Pancreas (tissue), 10 donors: ENCODE measurements around the gene PRDM4. TPM values are rescaled to one million over a fixed set of nuclear protein-coding genes. Genes with fewer than 3 reads are reported as not detected.

Experiments
- ATAC-seq, 4 donors: fragments of 200-7000 bp; cut with Tn5 transposase; one replicate each; pipeline versions ENCODE4 v1.8.0 to v1.9.1; 2020; ENCODE audit warnings: mild to moderate bottlenecking in 4 of 4, moderate library complexity in 4 of 4
- DNase-seq, 6 donors: peaks; one replicate each; pipeline ENCODE4 v3.0.0-alpha.2; 2020
- FAIRE-seq: peaks from 2 replicates; lab custom pipeline; 2012; peaks lifted over from hg19 to GRCh38; lab: Jason Lieb, UNC
- H3K27ac ChIP-seq, 4 donors: fragments of 200-600 bp; sonication (generic); 1 replicate in 3 of 4; 2 replicates in 1 of 4; pipeline versions ENCODE4 v1.5.0 to v1.8.0; 2020
- H3K27me3 ChIP-seq, 4 donors: fragments of 200-600 bp; one replicate each; pipeline ENCODE4 v1.8.0; 2021
- H3K36me3 ChIP-seq, 3 donors: fragments of 200-600 bp; sonication (generic) in 1 of 3; one replicate each; pipeline versions ENCODE4 v1.5.0 to v1.8.0; 2020 to 2021
- H3K4me1 ChIP-seq, 3 donors: fragments of 200-600 bp; one replicate each; pipeline ENCODE4 v1.8.0; 2021
- H3K4me3 ChIP-seq, 4 donors: fragments of 200-600 bp; sonication (generic) in 2 of 4; one replicate each; pipeline versions ENCODE4 v1.5.0 to v1.8.0; 2020 to 2021
- H3K9me3 ChIP-seq, 4 donors: fragments of 200-600 bp; one replicate each; pipeline ENCODE4 v1.8.0; 2021
- WGBS, 2 donors: extraction: QIAGEN DNeasy Blood & Tissue Kit; methylation state at CpG; one replicate each; pipeline ENCODE4 v1.1.7; 2013; 5-methylcytosine and 5-hydroxymethylcytosine counted together
- intact Hi-C, 3 donors: fragments of 100-400 bp; cut with DNase I; formaldehyde crosslinking; loops; one replicate each; pipeline versions ENCODE4 v1.11.1 to v1.14.2; 2022
- polyA plus RNA-seq, 2 donors: library from polyadenylated mRNA; stranded (reverse); fragments of 200-250 nt; gene quantifications; one replicate each; pipeline ENCODE4 v1.2.3, GENCODE V29; 2013
- total RNA-seq, 6 donors: library from RNA; stranded (reverse); fragmentation: NEBNext Ultra II Directional in 4 of 6; extraction: Animal tissue kit (Norgen Biotek cat#: 25700) in 4 of 6; gene quantifications; one replicate each; pipeline versions ENCODE4 v1.2.1 to v1.2.4, GENCODE V29; 2021 to 2023
- TF ChIP-seq, protein P1 (sequence below), 4 donors: fragments of 200-600 bp; sonication (generic) in 3 of 4; IDR thresholded peaks; one replicate each; pipeline versions ENCODE4 v1.5.0 to v1.8.0; 2021; ENCODE audit warnings: antibody characterized with exemption in 4 of 4
- donor health status: healthy with polysubstance abuse.
- donor health status: DM: no; HTN: no; CAD: no; lungs with moderate emphysema.
- donor health status: DM: no; HTN: no; CAD: no.
- donor health status: control.
- donor health status: control.
- donor health status: Bipolar disorder and iron deficiency.
- donor health status: DM: yes; HTN: yes; CAD: no.
- donor health status: DM: no; HTN: no; CAD: no.
- donor health status: DM: no; HTN: no; CAD: no.
- donor health status: DM: yes; HTN: yes; CAD: no.

Gene PRDM4
- total and polyA plus RNA-seq, 8 donors: 7.0 to 17.8 (median 11.2) TPM

DNA sequence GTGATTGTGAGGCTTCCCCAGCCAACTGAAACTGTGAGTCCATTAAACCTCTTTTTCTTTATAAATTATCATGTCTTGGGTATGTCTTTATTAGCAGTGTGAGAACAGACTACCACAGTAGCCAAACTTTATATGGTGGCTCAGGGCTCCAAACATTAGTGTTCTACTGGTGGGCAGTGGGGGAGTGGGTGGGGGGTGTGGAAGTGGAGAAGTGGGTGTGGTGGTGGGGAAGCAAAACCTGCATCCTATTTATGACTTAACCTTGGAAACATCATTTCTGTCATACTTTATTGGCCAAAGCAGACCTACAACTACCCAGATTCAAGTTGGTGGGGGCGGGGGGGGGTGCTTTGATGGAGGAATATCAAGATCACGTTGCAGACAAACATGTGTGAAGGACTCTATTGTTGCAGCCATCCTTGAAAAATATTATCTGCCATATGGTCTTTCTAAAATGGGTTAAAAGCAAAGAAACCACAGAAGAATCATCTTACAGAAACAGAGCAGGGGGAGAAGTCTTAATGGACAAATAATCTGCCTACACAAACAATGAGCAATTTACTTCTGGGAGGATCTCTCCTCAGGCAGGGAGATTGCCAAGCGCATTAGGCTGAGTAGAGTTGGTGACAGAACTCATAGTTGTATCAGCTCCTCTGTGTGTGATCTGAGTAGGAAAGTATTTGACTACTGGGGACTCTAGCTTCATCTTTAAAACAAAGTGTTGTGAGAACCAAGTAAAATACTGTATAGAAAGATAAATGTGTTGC, 76.7 kb downstream of the PRDM4 start:
- H3K27me3 ChIP-seq: no peaks in the 10 kb centered on the region
- H3K4me1 ChIP-seq: peaks cover 0 to 8% (median 0%) of the 10 kb centered on the region in 3 donors
- H3K27ac ChIP-seq: no peak overlapping the region
- peak overlapping the region in 2 of 4 donors; percentile 80 to 87 for H3K4me3 ChIP-seq
- DNase-seq (no peak), FAIRE-seq (no peak), ATAC-seq (no peak)
- TF ChIP-seq, protein P1, sequence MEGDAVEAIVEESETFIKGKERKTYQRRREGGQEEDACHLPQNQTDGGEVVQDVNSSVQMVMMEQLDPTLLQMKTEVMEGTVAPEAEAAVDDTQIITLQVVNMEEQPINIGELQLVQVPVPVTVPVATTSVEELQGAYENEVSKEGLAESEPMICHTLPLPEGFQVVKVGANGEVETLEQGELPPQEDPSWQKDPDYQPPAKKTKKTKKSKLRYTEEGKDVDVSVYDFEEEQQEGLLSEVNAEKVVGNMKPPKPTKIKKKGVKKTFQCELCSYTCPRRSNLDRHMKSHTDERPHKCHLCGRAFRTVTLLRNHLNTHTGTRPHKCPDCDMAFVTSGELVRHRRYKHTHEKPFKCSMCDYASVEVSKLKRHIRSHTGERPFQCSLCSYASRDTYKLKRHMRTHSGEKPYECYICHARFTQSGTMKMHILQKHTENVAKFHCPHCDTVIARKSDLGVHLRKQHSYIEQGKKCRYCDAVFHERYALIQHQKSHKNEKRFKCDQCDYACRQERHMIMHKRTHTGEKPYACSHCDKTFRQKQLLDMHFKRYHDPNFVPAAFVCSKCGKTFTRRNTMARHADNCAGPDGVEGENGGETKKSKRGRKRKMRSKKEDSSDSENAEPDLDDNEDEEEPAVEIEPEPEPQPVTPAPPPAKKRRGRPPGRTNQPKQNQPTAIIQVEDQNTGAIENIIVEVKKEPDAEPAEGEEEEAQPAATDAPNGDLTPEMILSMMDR (IDR thresholded peaks at IDR 0.05): no peak
- 63 to 73% methylated on average over 3 of the region's 3 CpGs for WGBS, 2 donors
- H3K36me3 ChIP-seq: peaks cover 0 to 8% (median 2%) of the 10 kb centered on the region in 3 donors
- no peaks in the 10 kb centered on the region for H3K9me3 ChIP-seq
- intact Hi-C loops: loop anchor here in 2 of 3 donors (10.0 kb wide), 1 partner anchor 71 kb away; no protein-coding TSS in a partner anchor

Other genes with a start within 250 kb of the PRDM4 start
- gene PWP1, start 75.3 kb downstream of the PRDM4 start, total RNA-seq: 10 to 100 TPM; 12.5 to 21.8 (median 14.8) TPM
- gene PWP1, start 75.3 kb downstream of the PRDM4 start, polyA plus RNA-seq: 10 to 100 TPM; 10.5 to 20.9 TPM
- not detected for gene ASCL4, start 13.6 kb upstream of the PRDM4 start, total RNA-seq
- gene ASCL4, start 13.6 kb upstream of the PRDM4 start, polyA plus RNA-seq: under 1 TPM in 1 of 2 donors, not detected in 1; 0.02 TPM